SK-N-SH (cell line): ENCODE data around the gene INPP5A.

Experiments
- CTCF ChIP-seq: fragments of 200-600 bp; sonication (generic); IDR thresholded peaks from 2 replicates; pipeline ENCODE4 v1.6.1; 2017; ENCODE audit warnings: antibody characterized with exemption, mild to moderate bottlenecking, moderate library complexity
- EP300 ChIP-seq, 2 experiments: IDR thresholded peaks; 2 replicates each; pipeline versions ENCODE4 v1.4.0 to v1.6.1; 2012; ENCODE audit warnings: borderline replicate concordance in 1 of 2, low read depth in 1 of 2, low read length in 1 of 2
- NRF1 ChIP-seq: IDR thresholded peaks from 2 replicates; pipeline ENCODE4 v1.6.1; 2012; ENCODE audit warnings: low read depth, mild to moderate bottlenecking, low read length
- POLR2AphosphoS5 ChIP-seq: IDR thresholded peaks from 2 replicates; pipeline ENCODE4 v1.6.1; 2012; ENCODE audit warnings: low read depth, low read length
- SMC3 ChIP-seq: IDR thresholded peaks from 2 replicates; pipeline ENCODE4 v1.6.1; 2012; ENCODE audit warnings: low read depth, low read length, improper control_type of control experiment
- YY1 ChIP-seq: IDR thresholded peaks from 2 replicates; pipeline ENCODE4 v1.4.0; 2012; ENCODE audit warnings: low read depth, mild to moderate bottlenecking

DNA sequence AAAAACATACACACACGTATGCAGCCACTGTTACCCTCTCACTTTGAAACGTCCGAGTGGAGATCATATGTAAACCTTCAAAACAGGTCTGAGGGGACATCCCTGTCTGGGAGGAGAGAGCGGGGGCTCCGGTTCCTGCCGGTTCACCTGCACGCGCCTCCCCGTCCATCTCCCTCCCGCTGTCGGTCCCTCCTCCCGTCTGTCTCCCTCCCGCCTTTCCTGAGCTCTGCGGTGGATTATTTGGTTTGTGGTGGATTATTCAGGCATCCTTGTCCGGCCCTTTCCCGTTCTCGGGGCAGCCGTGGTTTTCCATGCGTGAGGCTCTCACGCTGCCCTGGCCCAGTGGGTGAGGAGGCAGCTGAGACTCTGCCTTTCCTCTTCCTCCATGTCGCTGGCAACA lies 188.6 kb downstream of the INPP5A start:
- TF ChIP-seq SMC3: no peak
- no peak for TF ChIP-seq NRF1
- no peak for TF ChIP-seq CTCF
- no peak for TF ChIP-seq POLR2AphosphoS5
- TF ChIP-seq YY1: no peak
- no peak for TF ChIP-seq EP300 (IDR thresholded peaks at IDR 0.05; ENCODE audit: borderline replicate concordance in 1 of 2, low read depth in 1 of 2, low read length in 1 of 2)
